Mesendoderm (in vitro differentiated cells): Measurements from ENCODE around the gene GPD1L.

Experiments
- DNase-seq: peaks from one replicate; pipeline ENCODE4 v3.0.0; 2013
- H2AK5ac ChIP-seq: 2 replicates; pipeline ENCODE4 v1.6.1; 2013; ENCODE audit warnings: low read length, inconsistent platforms
- H2BK120ac ChIP-seq: 2 replicates; pipeline ENCODE4 v1.6.1; 2013; ENCODE audit warnings: low read depth, mild to moderate bottlenecking, low read length, moderate library complexity, mixed read lengths
- H2BK15ac ChIP-seq: replicated peaks from 2 replicates; pipeline ENCODE4 v1.6.1; 2013; ENCODE audit warnings: low read depth, mild to moderate bottlenecking, moderate library complexity
- H2BK5ac ChIP-seq: 2 replicates; pipeline ENCODE4 v1.6.1; 2013; ENCODE audit warnings: low read length, inconsistent platforms
- H3K18ac ChIP-seq: 2 replicates; pipeline ENCODE4 v1.6.1; 2013; ENCODE audit warnings: mild to moderate bottlenecking, low read length, mixed read lengths
- H3K23ac ChIP-seq: one replicate; pipeline ENCODE4 v1.6.1; 2013; ENCODE audit warnings: low read length
- H3K27ac ChIP-seq: 2 replicates; pipeline ENCODE4 v1.5.1; 2013; ENCODE audit warnings: low read depth, mild to moderate bottlenecking, inconsistent platforms, low read length, moderate library complexity
- H3K27me3 ChIP-seq: 2 replicates; pipeline ENCODE4 v1.6.1; 2013; ENCODE audit warnings: low read length, control low read depth, mild to moderate bottlenecking, inconsistent platforms; ENCODE audit not compliant: insufficient read depth, poor library complexity
- H3K36me3 ChIP-seq: 2 replicates; pipeline ENCODE4 v1.6.1; 2013; ENCODE audit warnings: low read length, inconsistent platforms; ENCODE audit not compliant: control insufficient read depth, insufficient read depth
- H3K4ac ChIP-seq: one replicate; pipeline ENCODE4 v1.6.1; 2013; ENCODE audit warnings: low read depth, mild to moderate bottlenecking, low read length, moderate library complexity
- H3K4me1 ChIP-seq: 2 replicates; pipeline ENCODE4 v1.6.1; 2013; ENCODE audit warnings: low read depth, low read length, inconsistent platforms; ENCODE audit not compliant: control insufficient read depth
- H3K4me2 ChIP-seq: 2 replicates; pipeline ENCODE4 v1.6.1; 2013; ENCODE audit warnings: low read length
- H3K4me3 ChIP-seq: 2 replicates; pipeline ENCODE4 v1.5.1; 2013; ENCODE audit warnings: mild to moderate bottlenecking, low read length
- H3K56ac ChIP-seq: one replicate; pipeline ENCODE4 v1.6.1; 2013; ENCODE audit warnings: low read length
- H3K79me1 ChIP-seq: 2 replicates; pipeline ENCODE4 v1.6.1; 2013; ENCODE audit warnings: low read length, inconsistent platforms
- H3K79me2 ChIP-seq: 2 replicates; pipeline ENCODE4 v1.6.1; 2013; ENCODE audit warnings: mild to moderate bottlenecking, low read length; ENCODE audit not compliant: control insufficient read depth, insufficient read depth
- H3K9ac ChIP-seq: 2 replicates; pipeline ENCODE4 v1.6.1; 2013; ENCODE audit warnings: low read length, inconsistent platforms
- H4K5ac ChIP-seq: one replicate; pipeline ENCODE4 v1.6.1; 2013; ENCODE audit warnings: low read length
- H4K8ac ChIP-seq: one replicate; pipeline ENCODE4 v1.6.1; 2013; ENCODE audit warnings: low read depth, mild to moderate bottlenecking, control low read depth, low read length, moderate library complexity
- WGBS: extraction: QIAGEN DNeasy Blood & Tissue Kit; methylation state at CpG from one replicate; pipeline ENCODE4 v1.1.7; 2013; ENCODE audit warnings: low lambda C conversion rate, missing lambda C conversion rate; ENCODE audit not compliant: insufficient coverage; ENCODE audit errors: extremely low coverage; 5-methylcytosine and 5-hydroxymethylcytosine counted together

The GPD1L gene

DNA sequence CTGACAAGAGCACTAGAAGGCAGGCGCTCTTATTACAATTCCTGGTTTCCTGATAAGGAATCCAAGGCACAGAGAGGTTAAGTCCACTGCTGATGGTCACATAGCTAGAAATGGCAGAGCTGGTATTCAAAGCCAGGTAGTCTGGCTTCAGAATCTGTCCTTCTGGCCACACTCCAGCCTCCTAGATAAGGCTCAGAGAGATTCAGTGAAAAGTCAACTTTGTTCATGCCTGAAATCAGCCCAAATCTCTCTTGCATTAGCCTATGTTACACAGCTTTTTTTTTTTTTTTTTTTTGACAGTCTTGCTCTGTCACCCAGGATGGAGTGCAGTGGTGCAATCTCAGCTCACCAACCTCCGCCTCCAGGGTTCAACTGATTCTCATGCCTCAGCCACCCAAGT lies 110.9 kb downstream of the GPD1L start:
- no peaks in the 10 kb centered on the region for H3K27me3 ChIP-seq
- no peak overlapping the region for H3K27ac ChIP-seq
- no peak overlapping the region for H2BK5ac ChIP-seq
- no peak overlapping the region for H3K56ac ChIP-seq
- no peak overlapping the region for H3K9ac ChIP-seq
- no peak overlapping the region for H3K23ac ChIP-seq
- no peak overlapping the region for H4K8ac ChIP-seq
- H3K4me1 ChIP-seq, result no peaks in the 10 kb centered on the region
- no peaks in the 10 kb centered on the region for H3K79me1 ChIP-seq
- H3K4ac ChIP-seq, result no peak overlapping the region
- H2AK5ac ChIP-seq, result no peak overlapping the region
- no peaks in the 10 kb centered on the region for H3K79me2 ChIP-seq
- no peaks in the 10 kb centered on the region for H3K36me3 ChIP-seq
- no CpG with 5 or more reads among the region's 2 CpGs for WGBS
- no peak overlapping the region for H3K4me2 ChIP-seq
- H3K18ac ChIP-seq, result no peak overlapping the region
- no peak overlapping the region for H2BK15ac ChIP-seq
- H4K5ac ChIP-seq, result no peak overlapping the region
- no peak overlapping the region for H2BK120ac ChIP-seq
- DNase-seq, result no peak
- no peak overlapping the region for H3K4me3 ChIP-seq
